Hepatocyte (in vitro differentiated cells): ENCODE results near the gene ZMYND8.

Experiments
- CTCF ChIP-seq: fragments of 200-600 bp; sonication (generic); IDR thresholded peaks from 2 replicates; pipeline ENCODE4 v1.5.1; 2016; ENCODE audit warnings: antibody characterized with exemption, mild to moderate bottlenecking; ENCODE audit not compliant: poor library complexity
- EZH2 ChIP-seq: fragments of 200-600 bp; sonication (generic); IDR thresholded peaks from 2 replicates; pipeline ENCODE4 v1.6.1; 2016; ENCODE audit warnings: antibody characterized with exemption, mild to moderate bottlenecking, borderline replicate concordance
- EZH2phosphoT487 ChIP-seq: fragments of 200-600 bp; sonication (generic); IDR thresholded peaks from one replicate; pipeline ENCODE4 v1.6.1; 2018; ENCODE audit warnings: antibody characterized with exemption, mild to moderate bottlenecking, low read depth, moderate library complexity; ENCODE audit not compliant: unreplicated experiment, severe bottlenecking

DNA sequence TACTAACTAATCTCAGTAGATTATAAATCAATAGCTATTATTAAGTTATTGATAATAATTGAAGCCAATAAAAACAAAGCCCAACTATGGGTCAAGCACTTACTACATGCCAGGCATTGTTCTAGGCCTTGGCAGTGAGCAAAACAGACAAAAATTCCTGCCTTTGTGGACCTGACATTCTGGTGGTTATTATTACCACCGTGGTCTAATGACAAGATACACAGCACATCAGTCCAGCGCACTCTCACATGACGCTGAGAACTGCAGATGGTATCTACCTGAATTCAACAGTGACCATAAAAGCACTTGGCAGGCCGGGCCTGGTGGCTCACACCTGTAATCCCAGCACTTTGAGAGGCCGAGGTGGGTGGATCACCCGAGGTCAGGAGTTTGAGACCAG lies 121.4 kb downstream of the ZMYND8 start:
- TF ChIP-seq CTCF = no peak
- TF ChIP-seq EZH2 = no peak
- TF ChIP-seq EZH2phosphoT487 = no peak
